Activated CD8-positive, alpha-beta memory T cell treated with anti-CD3 and anti-CD28 coated beads for 4 hours (primary cell): ENCODE data around the gene RECQL5.

Experiments
- DNase-seq, 2 donors: peaks; one replicate each; pipeline ENCODE4 v3.0.0-alpha.2; 2020; ENCODE audit warnings: low read depth in 2 of 2

The RECQL5 gene

GRCh38 chr17:75666959-75667790 lies at the start of gene RECQL5, which contains the start of gene SAP30BP:
Gene RECQL5, minus strand, starts transcription at chr17:75667154. Its CDS starts 597 bp downstream, at chr17:75666557.
Gene SAP30BP, plus strand, starts transcription at chr17:75667338. Its CDS starts 35 bp downstream, at chr17:75667373.
- peak; percentile 97 for DNase-seq

- no peak for DNase-seq
These were observed 45.5 kb upstream of the RECQL5 start for GRCh38 chr17:75712446-75712845.

DNA sequence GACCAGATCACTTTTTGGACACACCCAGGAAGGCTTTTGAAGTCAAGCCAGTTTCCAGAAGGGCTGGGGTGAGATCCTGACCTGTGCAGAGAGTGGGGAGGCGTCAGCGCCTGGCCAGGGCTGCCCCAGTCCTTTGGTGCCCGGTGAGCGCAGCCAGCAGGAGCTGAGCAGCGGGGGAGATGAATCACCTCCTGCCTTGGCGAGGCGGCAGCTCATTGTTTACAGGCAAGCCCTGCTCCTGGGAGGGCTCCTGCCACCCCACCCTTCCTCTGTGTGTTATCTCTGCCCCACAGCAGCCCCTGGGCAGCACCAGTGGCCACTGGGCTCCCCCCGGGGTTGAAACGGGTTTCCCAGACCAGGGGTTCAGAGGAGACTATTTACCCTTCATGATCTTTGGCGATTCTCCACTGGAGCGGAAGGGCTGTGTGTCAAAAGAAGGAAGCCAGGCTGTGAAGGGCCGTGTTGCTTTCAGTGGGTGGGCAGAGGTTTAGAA lies 40.2 kb upstream of the RECQL5 start:
- no peak for DNase-seq

- no peak for DNase-seq
These were observed 39.2 kb upstream of the RECQL5 start for GRCh38 chr17:75706042-75706728.

DNA sequence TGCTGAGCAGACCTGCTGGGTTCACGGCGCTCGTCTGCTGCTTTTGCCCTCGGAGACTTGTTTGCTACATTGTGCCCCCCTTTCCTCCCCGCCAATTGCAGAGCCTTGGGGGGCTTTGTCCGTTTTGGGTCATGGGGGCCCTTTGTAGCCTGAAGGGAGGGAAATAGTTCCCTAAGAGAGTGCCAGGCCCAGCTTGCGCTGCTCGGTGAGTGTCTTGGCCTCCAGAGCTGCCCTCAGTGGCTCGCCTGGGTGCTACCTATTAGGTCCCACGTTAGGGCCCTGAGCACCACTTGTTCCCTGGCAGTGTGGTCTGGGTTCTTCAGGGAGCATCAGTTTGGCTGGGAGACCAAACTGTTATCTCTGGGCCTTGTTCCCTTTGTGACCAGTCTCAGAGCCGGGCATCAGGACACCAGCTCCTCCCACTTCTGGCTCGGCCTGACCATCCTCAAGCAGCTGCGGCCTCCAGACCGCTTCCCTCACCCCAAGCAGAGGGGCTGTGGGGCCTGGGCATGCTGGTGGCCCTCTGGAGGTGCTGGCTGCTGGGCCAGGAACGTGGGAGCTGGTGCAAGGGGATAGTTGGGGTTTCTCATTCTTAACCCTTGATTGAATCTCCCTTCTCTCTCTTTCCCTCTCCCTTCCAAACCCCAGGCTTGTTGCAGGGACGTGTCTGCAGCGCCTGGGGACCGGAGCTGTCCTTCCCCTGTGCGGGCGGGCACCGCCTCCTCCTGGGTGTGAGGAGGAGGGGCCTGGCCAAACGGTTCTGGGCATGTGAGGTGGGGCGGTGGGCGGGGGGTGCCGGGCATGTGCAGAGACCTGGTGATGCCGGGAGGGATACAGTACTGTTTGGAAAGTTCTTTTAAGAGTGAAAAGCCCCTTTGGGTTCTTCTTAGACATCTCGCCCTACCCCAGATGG lies 38.3 kb upstream of the RECQL5 start:
- DNase-seq = no peak

DNA sequence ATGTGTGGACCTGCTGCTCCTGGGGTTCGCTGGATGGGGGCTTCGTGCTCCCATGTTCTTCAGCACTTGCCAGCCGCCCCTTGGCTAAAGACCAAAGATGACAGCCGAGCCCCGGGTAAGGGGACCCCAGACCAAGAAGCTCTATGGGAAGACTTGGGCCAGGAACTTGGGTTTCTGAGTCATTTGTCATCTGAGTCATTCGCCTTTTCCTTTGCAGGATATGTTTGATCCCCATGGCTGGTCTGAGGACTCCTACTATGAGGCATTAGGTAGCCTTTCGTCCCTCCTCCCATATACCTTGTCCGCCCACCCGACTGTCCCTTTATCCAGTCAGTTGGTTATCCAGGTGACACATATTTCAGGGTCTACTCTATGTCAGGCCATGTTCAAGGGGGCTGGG lies 36.6 kb upstream of the RECQL5 start:
- DNase-seq = no peak

DNA sequence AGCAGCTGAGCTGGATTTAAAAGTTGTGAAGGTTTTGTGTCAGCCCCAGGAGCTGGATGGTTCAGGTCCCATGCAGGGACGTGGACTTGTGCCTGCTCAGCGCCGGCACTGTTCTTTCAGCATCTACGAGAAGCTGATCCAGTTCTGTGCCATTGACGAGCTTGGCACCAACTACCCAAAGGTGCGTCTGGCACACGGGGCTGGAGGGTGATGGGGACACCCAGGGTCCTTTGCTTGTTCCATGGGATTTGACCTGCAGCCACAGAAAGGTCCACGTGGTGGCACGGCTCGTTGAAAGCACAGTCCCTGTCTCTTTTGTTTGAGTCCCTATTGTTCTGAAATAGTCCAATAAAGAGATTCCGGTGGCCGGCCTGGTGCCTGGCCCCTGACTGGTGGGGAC lies 36.2 kb upstream of the RECQL5 start:
- DNase-seq = no peak

- no peak for DNase-seq
These were observed 34.3 kb upstream of the RECQL5 start for GRCh38 chr17:75701288-75701687.

GRCh38 chr17:75698659-75699058 lies 31.7 kb upstream of the RECQL5 start:
- DNase-seq = no peak

GRCh38 chr17:75697651-75698291 lies 30.8 kb upstream of the RECQL5 start:
- DNase-seq = no peak

DNA sequence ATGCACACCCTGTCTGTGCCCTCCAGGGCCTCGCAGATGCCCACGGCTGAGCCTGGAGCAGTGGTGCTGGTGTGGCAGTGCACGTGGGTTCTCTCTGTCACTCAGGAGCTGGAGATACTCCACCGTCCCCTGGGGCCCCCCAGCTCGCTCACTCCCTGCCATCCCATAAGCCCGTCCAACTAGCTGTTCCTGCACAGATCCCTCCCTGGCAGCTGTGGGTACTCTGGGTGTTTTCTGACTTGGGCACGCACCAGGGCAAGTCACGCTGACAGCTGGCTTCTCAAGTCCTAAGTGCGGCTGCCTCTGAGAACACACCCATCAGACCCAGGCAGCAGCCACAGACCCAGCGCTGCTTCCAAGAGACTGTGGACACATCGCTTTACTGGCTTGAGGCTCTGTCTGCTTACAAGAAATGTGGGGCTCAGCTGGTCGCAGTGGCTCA lies 28.9 kb upstream of the RECQL5 start:
- no peak for DNase-seq

GRCh38 chr17:75695141-75695829 lies 28.3 kb upstream of the RECQL5 start:
- no peak for DNase-seq

DNA sequence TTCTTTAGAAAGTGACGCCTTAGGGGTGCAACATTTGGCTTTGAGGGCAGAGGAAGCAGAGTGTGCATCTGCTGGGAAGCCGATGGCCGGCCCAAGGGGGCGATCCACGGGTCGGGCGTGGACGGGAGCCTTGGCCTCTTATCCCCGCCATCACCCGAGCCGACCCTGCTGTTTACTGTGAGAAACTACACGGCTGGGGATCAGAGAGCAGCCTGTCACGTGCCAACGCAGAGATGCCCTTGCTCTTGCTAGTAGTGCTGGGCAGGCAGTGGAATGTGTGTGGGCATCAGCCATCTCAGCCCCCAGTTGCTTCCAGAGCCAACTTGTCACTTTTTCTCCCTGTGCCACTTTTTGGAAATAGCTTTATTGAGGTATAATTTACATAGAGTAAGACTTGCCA lies 27.6 kb upstream of the RECQL5 start:
- no peak for DNase-seq

DNA sequence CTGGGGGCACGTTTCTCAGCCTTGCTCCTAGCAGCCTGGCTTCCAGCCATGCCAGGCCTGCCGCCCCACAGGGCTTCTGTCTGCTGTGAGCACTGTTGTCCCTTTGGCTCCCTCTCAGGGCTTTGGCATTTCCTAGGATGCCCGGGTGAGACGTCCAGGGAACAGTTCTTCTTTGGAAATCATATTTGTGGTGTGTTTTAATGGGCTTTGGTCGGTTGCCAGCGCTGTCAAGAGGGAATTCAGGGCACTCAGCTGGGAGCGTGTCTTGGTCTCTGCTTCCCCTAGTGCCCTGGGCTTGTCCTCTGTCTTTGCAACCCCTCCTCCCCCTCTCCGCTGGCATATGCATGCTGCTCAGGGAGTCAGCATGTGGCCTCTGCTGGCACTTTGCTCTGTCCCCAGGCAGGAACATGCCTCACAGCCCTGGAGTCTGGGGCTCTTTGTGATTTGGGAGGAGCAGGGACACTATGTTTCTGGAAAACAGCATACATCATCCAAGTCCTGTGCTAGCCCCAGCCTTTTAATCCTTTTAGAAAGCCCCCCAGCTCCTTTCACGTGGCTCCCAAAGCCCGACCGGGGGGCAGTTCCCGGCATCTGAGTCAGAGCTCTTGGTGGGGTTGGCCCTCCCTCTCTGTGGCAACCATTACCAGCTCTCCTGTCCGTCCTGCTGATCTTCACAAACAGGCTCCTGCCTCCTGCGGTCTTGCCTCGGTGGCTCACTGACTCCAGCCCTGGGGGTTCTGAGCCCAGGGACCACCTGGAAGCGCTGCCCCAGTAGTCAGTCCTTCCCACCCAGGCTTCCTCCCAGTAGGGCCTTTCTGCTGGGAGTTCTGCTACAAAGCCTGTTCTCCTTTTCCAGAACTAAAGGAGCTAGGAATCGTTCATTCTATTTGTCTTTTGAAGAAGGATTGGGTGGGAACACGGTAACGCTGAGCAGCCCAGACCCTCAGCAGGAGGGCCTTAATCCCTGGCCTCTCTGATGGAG lies 26.8 kb upstream of the RECQL5 start:
- DNase-seq = no peak

DNA sequence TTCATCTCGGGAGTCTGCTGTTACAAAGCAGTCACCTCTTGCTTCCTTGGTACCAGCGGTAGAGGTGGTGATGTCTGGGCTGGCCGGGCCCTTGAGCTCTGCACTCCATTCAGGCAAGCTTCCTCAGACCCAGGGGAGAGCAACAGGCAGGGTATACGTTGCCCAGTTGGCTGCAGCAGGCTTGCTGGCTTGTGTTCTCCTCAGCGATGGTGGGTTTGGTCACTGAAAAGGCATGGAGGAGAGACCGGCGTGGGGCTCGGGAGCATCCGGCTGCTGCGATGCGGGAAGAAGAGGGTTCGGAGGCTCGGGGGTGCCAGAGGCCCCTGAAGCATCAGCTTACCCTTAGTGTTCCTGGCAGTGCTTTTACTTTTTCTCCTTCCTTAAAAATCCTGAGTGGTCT lies 26.0 kb upstream of the RECQL5 start:
- no peak for DNase-seq

- no peak for DNase-seq
These were observed 25.1 kb upstream of the RECQL5 start for GRCh38 chr17:75691801-75692626.

GRCh38 chr17:75691371-75691791 lies 24.4 kb upstream of the RECQL5 start:
- DNase-seq = no peak

DNA sequence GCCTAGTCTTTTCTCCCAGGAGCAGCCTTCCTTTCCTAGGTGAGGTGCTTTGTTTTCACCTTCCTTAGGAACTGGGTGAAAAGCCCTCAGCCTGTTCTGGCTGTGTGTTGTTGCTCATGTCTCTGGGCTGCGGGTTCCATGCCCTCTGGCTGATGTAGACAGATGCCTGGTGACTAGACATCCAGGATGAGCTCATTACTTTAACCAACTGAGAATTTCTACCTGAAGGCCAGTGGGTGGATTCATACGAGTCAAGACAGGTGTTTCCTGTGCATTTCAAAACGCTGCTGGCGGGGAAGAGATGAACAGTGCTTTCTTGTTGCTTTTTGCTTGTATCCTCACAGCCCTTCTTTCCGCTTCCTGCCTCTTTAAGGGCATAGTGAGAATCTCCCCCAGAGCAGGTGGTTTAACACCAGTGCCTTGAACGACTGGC lies 22.5 kb upstream of the RECQL5 start:
- DNase-seq = peak in 1 of 2 donors; percentile 13
